ENCODE results near the gene MBP.

Gene MBP

DNA sequence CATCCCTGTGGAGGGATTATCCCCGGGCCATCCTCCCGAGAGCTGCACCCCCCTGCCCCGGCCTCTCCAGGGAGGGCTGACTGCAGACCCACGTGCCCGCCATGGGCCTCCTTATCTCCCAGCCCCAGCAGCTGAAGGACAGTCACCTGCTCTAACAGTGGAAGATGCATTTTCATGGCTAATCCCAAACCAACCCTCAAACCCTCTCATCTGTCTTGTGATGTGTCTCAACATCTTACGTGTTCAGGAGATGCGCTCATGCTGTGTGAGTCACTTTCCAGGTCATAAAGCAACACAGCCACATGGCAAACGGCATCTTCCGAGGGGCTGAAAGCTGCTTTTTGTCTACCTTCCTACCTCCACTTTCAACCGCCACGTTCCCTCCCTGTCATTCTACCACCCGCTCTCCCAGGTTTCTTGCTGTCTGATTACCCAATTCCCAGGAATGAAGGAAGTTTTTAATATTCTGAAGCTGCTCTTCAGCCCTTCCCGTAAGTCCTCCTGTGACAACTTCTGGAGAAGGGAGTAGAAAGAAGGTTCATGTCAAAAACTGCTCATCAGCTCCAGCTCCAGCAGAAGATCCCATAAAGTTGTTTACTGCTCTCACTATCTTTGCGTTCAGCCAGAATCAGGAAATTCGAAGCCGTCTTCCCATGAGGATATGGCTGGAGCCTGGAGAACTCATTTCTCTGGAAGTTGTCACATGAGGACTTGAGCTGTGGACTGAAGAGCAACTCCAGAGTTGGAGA lies 54.5 kb downstream of the MBP start:
- no peak for DNase-seq

DNA sequence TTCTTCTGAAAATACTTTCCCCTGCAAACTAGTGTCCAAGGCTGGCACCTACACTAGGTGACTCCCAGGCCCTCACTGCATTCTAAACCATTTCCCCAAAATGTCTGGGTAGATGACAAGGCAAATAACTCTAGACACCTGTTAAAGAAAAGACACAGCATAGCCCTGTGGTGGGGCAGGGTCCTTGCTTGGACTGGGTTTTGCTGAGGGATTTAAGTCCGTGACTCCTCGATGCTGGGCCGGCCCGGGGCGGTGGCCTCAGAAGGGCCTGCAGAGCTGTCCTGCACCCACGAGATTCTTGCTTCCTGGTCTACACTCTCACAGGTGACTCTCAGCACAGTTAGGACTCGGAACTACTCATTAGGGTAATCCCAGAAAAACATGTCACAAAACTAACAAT lies 55.2 kb downstream of the MBP start:
- DNase-seq = no peak

DNA sequence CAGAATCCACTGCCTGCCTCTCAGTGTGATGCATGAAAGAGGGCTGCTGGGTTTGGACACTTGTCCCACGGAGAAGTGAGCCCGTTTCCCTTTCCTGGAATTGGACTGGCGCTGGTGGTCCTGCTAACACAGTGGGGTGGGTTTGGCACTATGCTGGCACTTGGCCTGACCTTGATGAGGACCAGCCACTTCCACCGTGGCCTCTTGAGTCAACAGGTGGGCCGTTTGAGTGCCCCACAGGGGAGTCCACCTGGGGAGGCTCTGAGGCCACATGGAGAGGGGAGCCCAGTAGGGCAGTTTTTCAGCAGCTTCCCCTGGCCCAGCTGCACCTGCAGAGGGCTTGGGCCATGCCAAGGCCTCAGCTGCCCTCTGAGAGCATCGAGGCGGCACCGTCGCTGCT lies 56.5 kb downstream of the MBP start:
- no peak for DNase-seq

DNA sequence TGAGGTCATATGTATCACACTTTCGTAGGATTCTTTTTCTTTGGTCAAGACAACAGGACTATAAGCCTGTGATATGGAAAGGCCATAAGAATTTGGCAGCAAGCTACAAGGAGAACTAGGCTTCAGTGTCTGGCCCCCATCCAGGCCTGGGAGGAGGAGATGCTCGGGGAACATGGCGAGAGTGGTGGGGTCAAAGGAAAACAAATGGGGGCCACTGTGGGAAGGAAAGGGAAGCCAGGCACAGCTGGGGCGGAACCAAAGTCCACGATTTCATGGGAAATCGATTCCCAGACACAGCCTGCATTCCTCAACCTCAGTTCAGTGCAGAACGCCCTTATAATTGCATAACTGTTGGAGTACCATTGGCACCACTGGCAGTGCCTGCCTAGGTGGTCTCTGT lies 58.2 kb downstream of the MBP start:
- DNase-seq = no peak

DNA sequence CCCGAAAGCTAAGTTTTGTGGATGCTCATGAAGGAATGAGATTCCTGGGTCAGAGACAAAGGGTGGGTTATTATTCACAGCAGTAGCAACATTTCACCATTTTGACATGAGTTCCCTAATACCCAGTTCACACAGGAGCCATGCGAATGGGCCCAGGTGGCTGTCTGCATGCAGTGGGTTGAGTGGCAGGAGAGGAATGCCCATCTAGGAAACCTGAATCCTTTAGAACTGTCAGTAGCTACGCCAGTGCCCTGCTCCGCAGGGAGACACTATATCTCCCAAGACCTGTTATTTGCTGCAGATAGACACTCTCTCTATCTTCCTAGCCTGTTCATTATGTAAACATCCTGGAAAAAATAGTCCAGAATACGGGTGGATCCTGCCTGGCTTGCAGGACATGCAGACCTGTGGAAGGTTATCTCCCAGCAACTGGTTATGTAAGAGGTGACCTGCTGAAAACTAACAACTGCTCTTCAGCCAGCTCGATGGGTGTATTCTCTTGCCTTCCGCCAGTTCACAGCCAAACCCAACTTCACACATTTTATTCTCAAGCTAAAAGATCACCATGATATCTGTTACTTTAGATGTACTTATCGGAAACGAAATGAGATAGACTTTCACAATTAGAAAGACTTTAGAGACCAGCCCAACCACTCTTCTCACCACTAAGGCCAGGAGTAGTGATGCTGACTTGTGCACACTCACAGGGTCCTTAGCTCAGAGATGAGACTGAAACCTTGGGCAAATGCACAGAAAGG lies 59.1 kb downstream of the MBP start:
- DNase-seq = no peak

DNA sequence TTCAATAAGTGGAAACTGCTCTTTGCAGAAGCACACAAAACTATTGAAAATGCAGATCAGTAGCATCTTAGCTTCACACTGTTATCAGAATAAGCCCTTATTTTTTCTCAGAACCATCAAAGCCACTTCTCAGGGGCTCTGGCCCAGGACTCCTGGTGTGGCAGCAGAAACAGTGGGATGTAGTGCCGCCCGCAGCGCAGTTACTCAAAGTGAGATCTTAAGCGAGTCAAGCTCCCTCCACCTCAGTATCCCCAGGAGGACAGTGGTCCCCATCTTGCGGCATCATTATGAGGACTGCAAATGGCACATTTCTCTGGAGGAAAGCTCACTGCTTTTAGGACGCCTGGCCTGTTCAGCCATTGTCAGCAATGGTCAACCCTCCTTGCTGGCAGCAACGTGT lies 60.0 kb downstream of the MBP start:
- no peak for DNase-seq

DNA sequence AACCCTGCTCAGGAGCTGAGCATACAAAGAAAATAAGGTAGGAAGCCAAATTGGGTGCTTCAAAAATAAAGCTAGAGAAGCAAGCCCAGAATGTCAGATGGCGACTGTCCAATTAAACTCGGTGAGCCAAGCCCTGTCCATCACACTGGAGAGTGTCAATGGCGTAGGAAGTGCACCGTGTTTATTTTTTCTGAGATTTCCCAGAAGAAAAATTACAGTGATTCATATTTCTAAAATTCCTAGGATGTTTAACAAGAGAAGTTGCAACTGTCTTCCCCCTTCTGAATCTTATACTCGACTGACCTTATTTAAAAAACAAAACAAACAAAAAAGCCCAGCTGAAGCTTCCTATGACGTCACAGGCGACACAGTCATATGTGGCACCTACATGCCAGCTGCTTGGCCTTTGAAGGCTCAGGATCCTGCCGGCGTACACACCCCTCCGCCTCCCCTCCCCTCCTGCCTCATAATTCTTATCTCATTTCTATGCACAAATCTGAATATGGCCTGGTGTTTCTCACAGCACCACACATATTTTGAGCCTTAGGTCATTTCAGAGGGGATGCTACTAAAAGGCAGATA lies 60.8 kb downstream of the MBP start:
- DNase-seq = peak; percentile 41

DNA sequence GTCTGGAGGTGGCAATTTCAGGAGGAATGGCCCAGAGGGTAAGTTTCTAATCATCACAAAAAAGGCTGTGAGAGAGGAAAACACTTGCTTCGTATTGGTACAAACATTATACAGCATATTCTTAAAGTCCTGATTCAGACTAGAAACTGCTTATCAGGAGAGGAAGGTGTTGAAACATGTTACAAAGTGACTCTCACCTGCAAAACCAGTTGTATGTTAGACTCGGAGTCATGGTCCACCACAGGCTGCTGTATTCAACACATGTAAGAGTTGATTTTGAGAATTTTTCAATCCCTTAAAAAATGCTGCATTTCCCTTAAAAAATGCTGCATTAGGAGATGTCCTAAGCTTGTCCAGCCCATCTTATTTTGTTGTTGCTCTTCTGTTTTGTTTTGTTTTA lies 61.5 kb downstream of the MBP start:
- no peak for DNase-seq

DNA sequence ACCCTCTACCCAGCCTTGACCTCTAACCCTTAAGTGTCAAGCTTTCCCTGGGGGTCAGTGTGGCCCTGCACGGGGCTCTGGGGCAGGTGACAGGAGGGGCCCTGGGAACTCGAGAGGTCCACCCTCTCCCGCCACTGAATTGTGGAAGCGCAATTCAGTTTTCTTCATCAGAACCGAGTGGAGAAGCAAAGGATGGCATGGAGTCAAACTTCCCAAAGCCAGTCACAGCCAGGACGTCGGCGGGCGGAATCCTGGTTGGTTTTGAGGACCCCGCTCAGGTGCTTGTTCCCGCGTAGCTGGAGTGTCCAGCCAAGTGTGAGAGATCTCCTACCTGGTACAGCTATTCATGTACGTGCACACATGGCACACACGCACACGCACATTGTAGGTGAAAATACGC lies 62.0 kb downstream of the MBP start:
- no peak for DNase-seq

DNA sequence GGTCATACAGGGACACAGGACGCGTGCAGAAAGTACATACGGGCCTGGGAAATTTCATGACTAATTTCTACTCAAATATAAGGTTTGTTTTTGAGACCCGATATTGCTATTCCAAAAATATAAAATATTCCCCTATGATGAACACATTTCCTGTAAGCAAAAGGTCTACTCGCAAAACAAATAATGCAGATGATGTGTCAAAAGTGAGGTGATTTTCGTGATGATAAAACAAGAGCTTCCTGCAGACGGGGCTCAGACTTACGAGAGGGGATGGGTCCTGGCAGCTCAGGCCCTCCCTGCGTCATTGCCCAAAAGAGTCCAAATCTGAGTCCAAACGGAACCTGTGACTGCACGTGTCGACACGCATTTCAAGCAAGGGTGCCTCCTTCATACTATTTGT lies 62.7 kb downstream of the MBP start:
- DNase-seq = no peak

DNA sequence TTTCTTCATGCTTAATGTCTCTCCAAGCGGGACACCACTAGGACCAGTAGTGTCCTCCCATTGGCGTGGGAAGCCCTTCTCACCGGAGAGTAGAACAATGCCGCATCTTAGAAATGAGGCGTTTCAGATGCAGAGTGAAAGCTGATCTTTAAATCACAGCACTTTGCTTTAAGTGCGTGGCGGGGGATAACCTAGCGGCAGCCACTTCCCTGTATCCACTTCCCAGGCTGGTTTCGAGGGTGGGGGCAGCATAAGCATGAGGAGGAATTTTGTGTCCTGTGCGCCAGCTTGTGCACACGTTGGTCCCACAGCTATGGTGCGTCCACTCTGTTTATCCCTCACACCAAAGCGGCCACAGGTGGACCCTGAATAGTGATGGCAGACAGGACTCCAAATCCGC lies 63.1 kb downstream of the MBP start:
- no peak for DNase-seq

DNA sequence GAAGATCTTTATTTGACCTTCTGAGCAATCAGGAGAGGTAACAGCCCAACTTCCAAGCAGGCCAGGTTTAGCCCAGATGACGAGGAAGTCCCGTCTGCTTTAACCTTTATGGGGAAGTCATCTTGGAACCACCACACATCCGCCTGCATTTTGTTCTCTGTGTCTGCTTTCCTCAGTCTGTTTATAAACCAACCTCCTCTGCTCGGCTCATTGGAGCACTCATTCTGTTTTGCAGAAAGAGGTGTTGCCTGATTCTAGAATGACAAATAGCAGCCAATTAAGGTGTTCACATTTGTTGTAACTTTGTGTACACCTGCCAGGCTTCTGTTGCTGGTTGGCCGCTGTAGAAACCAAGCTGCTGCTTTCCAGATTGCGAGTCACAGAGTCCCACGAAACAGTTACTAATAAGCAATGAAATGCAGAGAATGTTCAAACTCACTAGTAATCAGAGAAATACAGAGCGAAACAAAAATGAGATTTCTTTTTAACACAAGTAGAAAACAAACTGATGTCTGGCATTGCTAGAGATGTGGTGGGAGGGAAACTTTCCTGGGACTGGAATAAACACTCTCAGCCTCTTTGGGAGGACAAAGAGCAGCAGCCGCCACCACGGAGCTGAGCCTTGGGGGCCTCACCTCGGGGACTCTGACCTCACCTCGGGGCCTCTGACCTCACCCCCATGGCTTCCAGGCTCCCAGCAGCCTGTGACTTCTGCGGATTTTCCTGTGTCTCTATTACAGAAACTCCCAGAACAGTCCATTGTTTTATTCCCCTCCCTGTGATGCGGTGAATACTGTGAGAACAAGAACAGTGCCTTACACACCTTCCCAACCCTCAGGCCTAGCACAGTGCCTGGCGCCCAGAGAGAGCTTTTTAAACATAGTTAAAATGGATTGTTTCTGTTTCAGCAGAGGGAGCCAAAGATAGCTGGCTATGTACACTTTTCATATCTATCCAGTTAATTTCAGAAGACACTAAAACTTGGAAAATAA lies 64.0 kb downstream of the MBP start:
- DNase-seq = no peak

DNA sequence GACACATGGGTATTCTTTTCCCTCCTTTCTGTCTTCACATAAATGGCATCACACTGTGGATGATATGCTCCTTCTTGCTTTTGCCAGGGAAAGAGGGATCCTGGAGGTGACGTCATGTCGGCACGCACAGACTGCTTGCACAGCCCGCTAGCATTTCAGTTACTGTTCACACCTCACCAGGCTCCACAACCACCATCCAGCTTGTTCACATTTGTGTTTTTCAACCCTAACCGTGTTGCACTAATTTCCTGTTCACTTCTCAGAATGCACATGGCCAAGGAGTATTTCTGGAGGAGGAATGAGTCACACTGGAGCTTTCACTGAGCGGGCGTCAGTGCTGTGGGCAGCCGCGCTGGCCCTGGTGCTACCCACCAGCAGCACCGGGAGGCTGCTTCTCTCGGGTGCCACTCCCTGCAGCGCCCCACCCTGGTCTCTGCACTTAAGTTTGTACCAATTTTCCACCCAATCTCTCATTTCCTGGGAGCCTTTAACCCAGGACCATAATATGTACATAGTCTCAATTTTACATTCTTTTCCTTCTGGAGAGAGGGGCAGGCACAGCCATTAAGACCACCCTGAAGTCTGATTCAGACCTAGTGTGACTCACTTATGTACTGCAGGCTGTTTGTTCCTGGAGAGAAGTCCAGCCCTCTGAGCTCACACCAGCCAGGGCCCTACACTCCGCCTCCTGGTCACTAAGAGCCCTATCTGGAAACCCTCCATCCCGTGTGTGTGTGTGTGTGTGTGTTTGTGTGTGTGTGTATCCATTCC lies 65.1 kb downstream of the MBP start:
- DNase-seq = peak; percentile 48

DNA sequence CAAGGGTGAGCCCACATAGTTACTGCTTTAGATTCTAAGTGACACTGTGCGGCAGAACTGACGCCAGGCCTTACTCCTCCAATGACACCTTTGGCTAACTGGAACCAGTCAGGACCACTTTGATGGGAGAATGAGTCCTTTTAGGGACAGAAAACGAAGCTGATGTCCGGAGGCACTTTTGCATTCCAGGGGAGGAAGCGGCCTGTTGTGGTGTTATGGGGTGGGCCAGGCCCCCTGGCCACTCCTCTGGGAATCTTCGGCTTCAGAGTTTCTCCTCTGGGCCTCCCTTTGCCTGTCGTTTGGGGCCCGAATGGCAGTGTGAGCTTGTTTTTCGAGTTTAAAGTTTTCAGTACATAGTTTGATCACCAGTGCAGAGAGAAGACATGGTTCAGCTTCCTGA lies 65.9 kb downstream of the MBP start:
- DNase-seq = no peak

DNA sequence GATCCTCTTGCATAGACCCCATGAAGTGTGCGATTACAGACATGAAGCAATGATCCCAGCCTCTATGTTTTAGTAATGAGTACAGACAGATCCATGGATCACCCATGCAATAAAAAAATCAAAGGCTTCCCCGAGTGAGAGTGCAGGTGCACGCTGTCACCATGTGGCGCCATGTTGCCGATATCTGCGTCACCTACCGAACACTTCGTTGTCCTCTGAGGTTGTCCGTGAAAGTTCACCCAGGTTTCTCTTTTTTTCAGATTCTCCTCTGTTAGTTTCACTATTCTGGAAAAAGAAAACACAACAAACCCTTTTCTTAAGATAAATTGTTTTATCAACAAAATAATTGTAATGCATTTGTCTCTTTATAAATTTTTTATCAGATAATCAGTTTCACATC lies 66.5 kb downstream of the MBP start:
- no peak for DNase-seq

DNA sequence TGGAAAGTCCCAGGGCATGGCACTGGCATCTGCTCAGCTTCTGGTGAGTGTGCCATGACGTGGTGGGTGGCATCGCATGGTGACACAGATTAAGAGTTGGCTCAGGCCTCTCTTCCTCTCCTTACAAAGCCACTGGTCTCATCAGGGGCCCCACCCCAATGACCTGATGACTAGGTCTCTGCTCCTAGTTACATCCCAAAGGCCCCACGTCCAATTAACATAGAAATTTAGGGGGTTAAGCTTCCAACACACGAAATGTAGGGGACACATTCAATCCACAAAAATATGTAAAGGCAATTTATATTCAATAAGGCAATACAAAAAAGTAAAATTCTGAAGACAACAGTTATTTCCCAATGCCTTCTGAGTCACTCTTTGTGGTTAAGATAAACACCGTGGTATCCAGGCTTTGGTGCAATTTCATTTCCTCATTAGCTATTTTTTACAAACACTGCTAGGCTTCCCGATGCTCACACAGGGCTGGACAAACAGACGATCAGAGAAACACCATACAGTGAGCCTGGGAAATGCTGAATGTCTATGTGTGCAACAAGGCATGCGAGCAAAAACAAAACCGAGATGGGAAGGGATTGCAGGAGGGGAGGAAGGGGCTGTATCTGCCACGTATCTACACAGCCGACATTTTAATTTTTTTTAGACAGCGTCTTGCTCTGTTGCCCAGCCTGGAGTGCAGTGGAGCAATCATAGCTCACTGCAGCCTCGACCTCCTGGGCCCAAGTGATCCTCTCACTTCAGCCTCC lies 67.2 kb downstream of the MBP start:
- no peak for DNase-seq

DNA sequence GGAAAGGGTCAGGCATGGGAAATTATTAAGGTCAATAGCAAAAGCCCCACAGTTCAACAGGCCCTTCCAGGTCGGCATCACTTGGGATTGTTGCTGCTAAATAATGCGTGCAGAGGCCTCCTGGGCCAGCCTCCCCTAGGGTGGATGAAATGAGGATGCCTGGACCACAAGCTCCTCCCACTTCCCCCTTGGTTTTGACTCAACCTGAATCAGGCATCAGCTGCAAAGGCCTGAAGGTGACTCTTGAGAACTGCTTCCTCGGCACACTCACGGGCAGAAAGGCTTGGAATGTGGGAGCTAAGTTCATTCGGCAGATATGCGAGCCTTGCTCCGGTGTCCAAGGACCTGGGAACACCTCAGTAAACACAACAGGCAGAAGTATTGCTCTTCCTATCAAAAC lies 69.3 kb downstream of the MBP start:
- DNase-seq = peak; percentile 55

DNA sequence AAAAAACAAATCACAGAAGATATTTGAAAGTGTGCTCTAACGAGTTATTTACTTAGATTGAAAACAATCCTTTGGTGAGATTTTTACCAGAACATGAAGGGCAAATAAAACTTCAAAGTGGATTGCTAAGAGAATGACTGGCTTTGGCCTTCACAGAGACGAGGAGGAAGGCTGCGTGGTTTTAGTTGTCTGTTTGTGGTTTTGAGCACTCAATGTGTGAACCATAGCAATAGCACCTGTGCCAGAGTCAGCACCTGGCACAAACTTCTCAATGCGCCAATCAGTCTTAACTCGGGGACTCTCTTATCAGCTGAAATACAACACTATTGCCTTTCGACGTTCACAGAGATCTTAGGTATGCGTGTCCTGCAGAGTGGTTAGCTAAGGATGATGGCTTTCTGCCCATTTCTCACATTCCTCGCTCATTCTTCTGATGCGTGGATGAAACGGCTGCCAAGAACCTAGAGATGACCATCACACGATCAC lies 70.0 kb downstream of the MBP start:
- DNase-seq = peak; percentile 54

DNA sequence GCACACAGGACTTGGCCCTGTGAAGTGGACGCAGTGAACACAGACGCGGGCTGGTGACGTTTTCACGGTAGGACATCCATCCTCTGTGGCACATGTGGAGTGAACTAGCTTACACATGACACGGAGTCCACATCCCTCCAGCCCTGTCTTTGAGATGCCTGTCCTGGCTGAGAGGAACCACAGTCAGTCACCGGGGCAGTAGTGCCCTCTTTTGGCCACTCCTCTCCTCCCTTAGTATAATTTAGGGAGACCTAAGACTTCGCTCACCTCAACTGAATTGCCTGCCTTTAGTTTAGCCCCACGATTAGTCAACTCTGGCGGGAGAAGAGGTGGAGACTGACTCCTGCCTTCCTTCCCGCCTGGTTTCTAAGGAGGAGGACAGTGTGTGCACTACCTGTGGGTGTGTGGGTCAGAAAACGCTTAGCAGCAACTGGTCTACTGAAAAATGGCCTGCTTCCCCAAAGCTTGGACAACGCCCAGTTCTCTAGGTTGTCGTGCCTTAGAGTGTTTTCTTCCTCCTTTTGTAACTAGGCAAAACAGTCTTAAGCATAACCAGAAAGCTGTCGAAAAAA lies 70.6 kb downstream of the MBP start:
- no peak for DNase-seq

DNA sequence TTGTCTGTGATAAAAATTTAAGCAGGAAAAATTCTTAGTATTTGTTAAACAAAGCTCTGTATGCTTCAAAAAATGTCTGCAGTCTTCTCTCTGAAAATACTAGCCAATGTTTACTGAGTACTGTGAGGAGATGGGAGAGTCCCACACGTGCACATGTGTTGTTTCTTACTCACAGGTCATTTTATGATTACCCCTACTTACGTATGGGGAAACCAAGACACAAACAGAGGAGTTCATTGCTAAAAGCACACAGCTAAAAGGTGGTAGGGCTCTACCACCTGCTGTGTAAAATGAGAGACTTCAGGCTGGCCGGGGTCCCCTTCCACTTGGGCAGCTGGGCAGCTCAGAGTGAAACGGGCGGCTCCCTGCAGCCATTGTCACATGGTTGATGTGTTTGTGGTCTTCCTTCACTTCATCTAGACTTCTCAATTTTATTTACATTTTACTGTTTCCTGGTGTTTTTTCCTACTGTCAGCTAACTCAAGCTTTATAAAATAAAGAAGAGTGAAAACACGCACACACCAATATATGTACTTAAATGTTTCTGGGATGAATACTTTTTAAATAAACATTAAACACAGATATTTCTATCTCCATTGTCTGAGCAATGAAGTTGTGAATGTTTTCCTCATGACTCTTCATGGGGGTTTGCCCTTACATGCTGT lies 71.2 kb downstream of the MBP start:
- DNase-seq = no peak

All from activated CD4-positive, alpha-beta T cell treated with anti-CD3 and anti-CD28 coated beads for 1 hour (primary cell).